SH-SY5Y (cell line): ENCODE data around the gene PEX16.

Experiments used
- GATA2 ChIP-seq: IDR thresholded peaks from 2 replicates; pipeline ENCODE4 v1.6.1; 2011; ENCODE audit warnings: mild to moderate bottlenecking, low read depth, low read length
- GATA3 ChIP-seq: IDR thresholded peaks from 2 replicates; pipeline ENCODE4 v1.6.1; 2011; ENCODE audit warnings: low read depth, mild to moderate bottlenecking, low read length, moderate library complexity

DNA sequence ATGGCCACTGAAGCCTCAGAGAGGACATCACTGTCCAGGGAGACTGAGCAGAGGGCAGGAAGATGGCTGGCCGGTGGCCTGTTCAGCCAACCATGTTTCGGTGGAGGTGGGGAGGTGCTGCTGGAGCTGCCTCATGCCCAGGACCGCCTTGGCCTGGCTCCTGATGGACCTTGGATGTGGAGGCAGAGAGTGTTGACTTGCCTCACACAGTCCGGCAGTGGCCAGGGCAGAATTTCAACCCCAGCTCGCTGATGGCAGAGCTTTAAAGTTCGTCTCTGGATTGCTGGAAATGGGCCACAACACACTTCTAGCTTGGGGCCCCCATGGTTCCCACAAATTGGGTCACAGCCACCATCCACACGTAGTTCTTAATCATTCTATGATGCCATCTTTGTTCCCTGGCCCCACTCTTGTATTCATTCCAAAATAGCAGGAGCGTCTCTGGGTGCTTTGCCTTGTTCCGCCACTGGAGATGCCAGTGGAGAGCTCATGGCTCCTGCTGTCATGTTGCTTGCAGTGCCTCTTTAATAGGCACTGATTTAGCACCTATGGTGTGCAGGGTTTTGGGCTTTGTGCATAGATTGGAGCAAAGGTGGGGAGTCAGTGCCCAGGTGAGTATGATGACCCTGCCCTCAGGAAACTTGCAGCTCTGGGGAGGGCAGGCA, 26.7 kb downstream of the PEX16 start:
- TF ChIP-seq GATA2 (no peak), GATA3 (no peak)
